A673 (cell line): ENCODE results near the gene NHS.

ENCODE experiments used
- EZH2 ChIP-seq: fragments of 200-600 bp; sonication (generic); IDR thresholded peaks from 2 replicates; pipeline ENCODE4 v1.6.1; 2017; ENCODE audit warnings: borderline replicate concordance, low read depth, mild to moderate bottlenecking, mixed read lengths, antibody characterized with exemption, low read length; ENCODE audit not compliant: poor library complexity, severe bottlenecking
- TF ChIP-seq, protein P1 (sequence below): fragments of 300-800, 200-600 bp; sonication (generic); conservative IDR thresholded peaks from 2 replicates; pipeline ENCODE4 v1.5.1; 2017; ENCODE audit warnings: low read depth, mild to moderate bottlenecking, antibody characterized with exemption, low read length, moderate library complexity, mixed read lengths

DNA sequence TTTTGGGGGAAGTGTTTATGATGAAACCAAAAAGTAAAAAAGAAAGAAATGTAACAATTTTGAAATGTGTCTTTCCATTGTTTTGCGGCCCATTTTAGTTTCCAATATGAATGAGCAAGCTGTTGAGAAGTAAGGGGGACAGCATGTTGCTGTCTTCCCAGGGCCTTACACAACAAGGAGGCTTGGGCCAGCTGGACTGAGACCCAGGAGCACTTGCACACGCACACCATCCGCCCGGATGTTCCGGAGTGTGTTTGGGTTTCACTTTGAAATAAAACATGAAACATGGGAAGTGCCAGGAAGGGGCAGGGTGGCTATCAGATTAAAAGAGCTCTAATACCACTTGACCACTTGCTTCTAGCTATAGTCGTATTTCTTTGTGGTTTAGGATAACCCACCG, 144.4 kb downstream of the NHS start:
- TF ChIP-seq, protein P1, sequence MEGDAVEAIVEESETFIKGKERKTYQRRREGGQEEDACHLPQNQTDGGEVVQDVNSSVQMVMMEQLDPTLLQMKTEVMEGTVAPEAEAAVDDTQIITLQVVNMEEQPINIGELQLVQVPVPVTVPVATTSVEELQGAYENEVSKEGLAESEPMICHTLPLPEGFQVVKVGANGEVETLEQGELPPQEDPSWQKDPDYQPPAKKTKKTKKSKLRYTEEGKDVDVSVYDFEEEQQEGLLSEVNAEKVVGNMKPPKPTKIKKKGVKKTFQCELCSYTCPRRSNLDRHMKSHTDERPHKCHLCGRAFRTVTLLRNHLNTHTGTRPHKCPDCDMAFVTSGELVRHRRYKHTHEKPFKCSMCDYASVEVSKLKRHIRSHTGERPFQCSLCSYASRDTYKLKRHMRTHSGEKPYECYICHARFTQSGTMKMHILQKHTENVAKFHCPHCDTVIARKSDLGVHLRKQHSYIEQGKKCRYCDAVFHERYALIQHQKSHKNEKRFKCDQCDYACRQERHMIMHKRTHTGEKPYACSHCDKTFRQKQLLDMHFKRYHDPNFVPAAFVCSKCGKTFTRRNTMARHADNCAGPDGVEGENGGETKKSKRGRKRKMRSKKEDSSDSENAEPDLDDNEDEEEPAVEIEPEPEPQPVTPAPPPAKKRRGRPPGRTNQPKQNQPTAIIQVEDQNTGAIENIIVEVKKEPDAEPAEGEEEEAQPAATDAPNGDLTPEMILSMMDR: no peak
- TF ChIP-seq EZH2: no peak
